PC-3 (cell line): Measurements from ENCODE around the gene SLC45A1.
"Not testable (repeated sequence)": the region's sequence is repeated elsewhere in the genome, so short reads cannot be mapped to it uniquely, and the experiment has no call there.

Experiments
- CTCF ChIP-seq: fragments of 300-600 bp; sonication (generic); conservative IDR thresholded peaks from 2 replicates; pipeline ENCODE4 v1.5.1; 2017; ENCODE audit warnings: antibody characterized with exemption, low read depth, mild to moderate bottlenecking, low read length
- EZH2phosphoT487 ChIP-seq: fragments of 300-600 bp; sonication (generic); IDR thresholded peaks from 2 replicates; pipeline ENCODE4 v1.6.1; 2018; ENCODE audit warnings: mild to moderate bottlenecking, antibody characterized with exemption, low read length, borderline replicate concordance

- TF ChIP-seq CTCF, EZH2phosphoT487: not testable (repeated sequence)
Observed at GRCh38 chr1:8380310-8380709, 62.4 kb downstream of the SLC45A1 start.
